ENCODE data around the gene CRNN. TPM values are rescaled to one million over a fixed set of nuclear protein-coding genes. Genes with fewer than 3 reads are reported as not detected.

CRNN gene
- total RNA-seq, 6 experiments from 2014 or later: not detected

GRCh38 chr1:152367436-152367835, 46.6 kb downstream of the CRNN start:
- H3K27ac Mint-ChIP-seq: no peak overlapping the region
- H3K36me3 Mint-ChIP-seq (ENCODE audit: low read depth): no peaks in the 10 kb centered on the region
- no peaks in the 10 kb centered on the region; the same call in none of the 2 replicates for H3K27me3 Mint-ChIP-seq (ENCODE audit: insufficient read depth)
- H3K9me3 Mint-ChIP-seq: peaks cover 23% of the 10 kb centered on the region
- TF ChIP-seq, protein P1, sequence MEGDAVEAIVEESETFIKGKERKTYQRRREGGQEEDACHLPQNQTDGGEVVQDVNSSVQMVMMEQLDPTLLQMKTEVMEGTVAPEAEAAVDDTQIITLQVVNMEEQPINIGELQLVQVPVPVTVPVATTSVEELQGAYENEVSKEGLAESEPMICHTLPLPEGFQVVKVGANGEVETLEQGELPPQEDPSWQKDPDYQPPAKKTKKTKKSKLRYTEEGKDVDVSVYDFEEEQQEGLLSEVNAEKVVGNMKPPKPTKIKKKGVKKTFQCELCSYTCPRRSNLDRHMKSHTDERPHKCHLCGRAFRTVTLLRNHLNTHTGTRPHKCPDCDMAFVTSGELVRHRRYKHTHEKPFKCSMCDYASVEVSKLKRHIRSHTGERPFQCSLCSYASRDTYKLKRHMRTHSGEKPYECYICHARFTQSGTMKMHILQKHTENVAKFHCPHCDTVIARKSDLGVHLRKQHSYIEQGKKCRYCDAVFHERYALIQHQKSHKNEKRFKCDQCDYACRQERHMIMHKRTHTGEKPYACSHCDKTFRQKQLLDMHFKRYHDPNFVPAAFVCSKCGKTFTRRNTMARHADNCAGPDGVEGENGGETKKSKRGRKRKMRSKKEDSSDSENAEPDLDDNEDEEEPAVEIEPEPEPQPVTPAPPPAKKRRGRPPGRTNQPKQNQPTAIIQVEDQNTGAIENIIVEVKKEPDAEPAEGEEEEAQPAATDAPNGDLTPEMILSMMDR (IDR thresholded peaks at IDR 0.05): no peak
- H3K4me1 Mint-ChIP-seq (ENCODE audit: low read depth): no peaks in the 10 kb centered on the region
- no peak for DNase-seq
- H3K4me3 Mint-ChIP-seq: no peak overlapping the region

- Mint-ChIP-seq H3K27ac (no peak within 1 kb of the TSS), H3K4me1 (ENCODE audit: low read depth) (no peaks in the 10 kb centered on the region), H3K27me3 (ENCODE audit: insufficient read depth) (no peaks in the 10 kb centered on the region), H3K9me3 (peaks cover 12% of the 10 kb centered on the region), H3K36me3 (ENCODE audit: low read depth) (no peaks in the 10 kb centered on the region), H3K4me3 (no peak within 1 kb of the TSS)
- no peak for DNase-seq
- TF ChIP-seq, protein P1 (IDR thresholded peaks at IDR 0.05): no peak
Measured at GRCh38 chr1:152359906-152360305, 54.2 kb downstream of the CRNN start, which contains the start of gene FLG2. Gene FLG2 (minus strand): TSS chr1:152360006. CDS start chr1:152358884, 1,122 bp downstream.

Other genes with a start within 250 kb of the CRNN start
- gene HRNR, start 190.1 kb downstream of the CRNN start, total RNA-seq (2021; fragmentation: NEBNext Ultra II Directional; extraction: Animal tissue kit (Norgen Biotek cat#: 25700)): not detected
- gene FLG, start 89.0 kb downstream of the CRNN start, total RNA-seq (2021; fragmentation: NEBNext Ultra II Directional; extraction: Animal tissue kit (Norgen Biotek cat#: 25700)): under 1 TPM in 1 of 6 experiments, not detected in 5; 0.02 TPM
- not detected for gene FLG2, start 54.3 kb downstream of the CRNN start, total RNA-seq (2021; fragmentation: NEBNext Ultra II Directional; extraction: Animal tissue kit (Norgen Biotek cat#: 25700))
- not detected for gene LCE5A, start 96.5 kb upstream of the CRNN start, total RNA-seq (2021; fragmentation: NEBNext Ultra II Directional; extraction: Animal tissue kit (Norgen Biotek cat#: 25700))
- not detected for gene CRCT1, start 100.2 kb upstream of the CRNN start, total RNA-seq (2021; fragmentation: NEBNext Ultra II Directional; extraction: Animal tissue kit (Norgen Biotek cat#: 25700))
- not detected for gene LCE3E, start 152.5 kb upstream of the CRNN start, total RNA-seq (2021; fragmentation: NEBNext Ultra II Directional; extraction: Animal tissue kit (Norgen Biotek cat#: 25700))
- gene LCE3D, start 166.3 kb upstream of the CRNN start, total RNA-seq (2021; fragmentation: NEBNext Ultra II Directional; extraction: Animal tissue kit (Norgen Biotek cat#: 25700)): not detected
- not detected for gene LCE3C, start 186.0 kb upstream of the CRNN start, total RNA-seq (2021; fragmentation: NEBNext Ultra II Directional; extraction: Animal tissue kit (Norgen Biotek cat#: 25700))
- gene LCE3B, start 199.5 kb upstream of the CRNN start, total RNA-seq (2021; fragmentation: NEBNext Ultra II Directional; extraction: Animal tissue kit (Norgen Biotek cat#: 25700)): not detected
- gene LCE3A, start 208.8 kb upstream of the CRNN start, total RNA-seq (2021; fragmentation: NEBNext Ultra II Directional; extraction: Animal tissue kit (Norgen Biotek cat#: 25700)): not detected
- gene LCE2D, start 249.1 kb upstream of the CRNN start, total RNA-seq (2021; fragmentation: NEBNext Ultra II Directional; extraction: Animal tissue kit (Norgen Biotek cat#: 25700)): not detected

Data from HFFc6 (cell line).